Colonic mucosa (tissue), 4 donors: ENCODE measurements around the gene MYLK3. TPM values are rescaled to one million over a fixed set of nuclear protein-coding genes. Genes with fewer than 3 reads are reported as not detected.

Experiments used
- DNase-seq: peaks from one replicate; pipeline ENCODE4 v3.0.0-alpha.2; 2020
- H3K27ac ChIP-seq: fragments of 200-600 bp; one replicate; pipeline ENCODE4 v1.8.0; 2021
- H3K27me3 ChIP-seq: fragments of 200-600 bp; one replicate; pipeline ENCODE4 v1.8.0; 2021
- H3K36me3 ChIP-seq: fragments of 200-600 bp; one replicate; pipeline ENCODE4 v1.8.0; 2021
- H3K4me1 ChIP-seq: fragments of 200-600 bp; one replicate; pipeline ENCODE4 v1.8.0; 2021; ENCODE audit warnings: mild to moderate bottlenecking
- H3K4me3 ChIP-seq: fragments of 200-600 bp; one replicate; pipeline ENCODE4 v1.8.0; 2021
- H3K9ac ChIP-seq, 2 donors: one replicate each; pipeline ENCODE4 v1.7.0; 2013; ENCODE audit warnings: control low read depth in 2 of 2, low read depth in 2 of 2, low read length in 2 of 2
- H3K9me3 ChIP-seq: fragments of 200-600 bp; one replicate; pipeline ENCODE4 v1.8.0; 2021
- CTCF ChIP-seq: fragments of 200-600 bp; IDR thresholded peaks from one replicate; pipeline ENCODE4 v1.8.0; 2022; ENCODE audit warnings: antibody characterized with exemption, mild to moderate bottlenecking
- intact Hi-C: fragments of 100-400 bp; cut with DNase I; formaldehyde crosslinking; loops from one replicate; pipeline ENCODE4 v1.14.1; 2022
- total RNA-seq, 2 donors: library from RNA; stranded (reverse); fragmentation: NEBNext Ultra II Directional in 1 of 2; extraction: Animal tissue kit (Norgen Biotek cat#: 25700) in 1 of 2; gene quantifications; one replicate each; pipeline ENCODE4 v1.2.1, GENCODE V29; 2021
- donor health status: healthy.
- donor health status: DM: no; HTN: no; CAD: no.
- donor health status: DM: no; HTN: no; CAD: no.

Gene MYLK3
- total RNA-seq, 2 donors from 2014 or later: 0.58 TPM; not detected in 1

GRCh38 chr16:46757339-46758050 lies 9.4 kb upstream of the MYLK3 start:
- H3K4me1 ChIP-seq: no peaks in the 10 kb centered on the region
- no peak for DNase-seq
- no peaks in the 10 kb centered on the region for H3K36me3 ChIP-seq
- H3K27me3 ChIP-seq: no peaks in the 10 kb centered on the region
- H3K9ac ChIP-seq: no peak overlapping the region
- H3K27ac ChIP-seq: no peak overlapping the region
- no peaks in the 10 kb centered on the region for H3K9me3 ChIP-seq
- no peak for TF ChIP-seq CTCF
- intact Hi-C loops: no loop called here
- no peak overlapping the region for H3K4me3 ChIP-seq

GRCh38 chr16:46756772-46757171 lies 8.6 kb upstream of the MYLK3 start:
- Histone ChIP-seq H3K27ac (no peak overlapping the region), H3K27me3 (no peaks in the 10 kb centered on the region), H3K36me3 (no peaks in the 10 kb centered on the region), H3K4me1 (no peaks in the 10 kb centered on the region), H3K4me3 (no peak overlapping the region), H3K9ac (no peak overlapping the region), H3K9me3 (no peaks in the 10 kb centered on the region)
- DNase-seq: no peak
- no peak for TF ChIP-seq CTCF
- intact Hi-C loops: no loop called here

GRCh38 chr16:46753015-46753414 lies 4.9 kb upstream of the MYLK3 start:
- no peak for TF ChIP-seq CTCF
- no peak overlapping the region for H3K4me3 ChIP-seq
- H3K27ac ChIP-seq: no peak overlapping the region
- intact Hi-C loops: no loop called here
- no peak overlapping the region for H3K9ac ChIP-seq
- H3K9me3 ChIP-seq: no peaks in the 10 kb centered on the region
- no peaks in the 10 kb centered on the region for H3K4me1 ChIP-seq
- no peaks in the 10 kb centered on the region for H3K36me3 ChIP-seq
- no peaks in the 10 kb centered on the region for H3K27me3 ChIP-seq
- DNase-seq: no peak

- Histone ChIP-seq H3K27me3 (no peaks in the 10 kb centered on the region), H3K4me1 (no peaks in the 10 kb centered on the region), H3K27ac (no peak overlapping the region), H3K4me3 (no peak overlapping the region), H3K9ac (no peak overlapping the region), H3K9me3 (no peaks in the 10 kb centered on the region), H3K36me3 (no peaks in the 10 kb centered on the region)
- intact Hi-C loops: no loop called here
- no peak for TF ChIP-seq CTCF
- DNase-seq: no peak
Measured at GRCh38 chr16:46751381-46751780, 3.2 kb upstream of the MYLK3 start.

GRCh38 chr16:46748775-46749705 lies 896 bp upstream of the MYLK3 start:
- intact Hi-C loops: no loop called here
- no peaks in the 10 kb centered on the region for H3K9me3 ChIP-seq
- no peak for TF ChIP-seq CTCF
- no peaks in the 10 kb centered on the region for H3K36me3 ChIP-seq
- no peak overlapping the region for H3K4me3 ChIP-seq
- H3K27me3 ChIP-seq: no peaks in the 10 kb centered on the region
- DNase-seq: no peak
- H3K27ac ChIP-seq: no peak overlapping the region
- H3K9ac ChIP-seq: no peak overlapping the region
- H3K4me1 ChIP-seq: no peaks in the 10 kb centered on the region
